Measurements from ENCODE around the gene CERS6. TPM values are rescaled to one million over a fixed set of nuclear protein-coding genes. Genes with fewer than 3 reads are reported as not detected.
"Not testable (repeated sequence)": the region's sequence is repeated elsewhere in the genome, so short reads cannot be mapped to it uniquely, and the experiment has no call there.

Gene CERS6
- polyA plus RNA-seq, 4 donors = 6.8 to 55.4 (median 21.9) TPM

DNA sequence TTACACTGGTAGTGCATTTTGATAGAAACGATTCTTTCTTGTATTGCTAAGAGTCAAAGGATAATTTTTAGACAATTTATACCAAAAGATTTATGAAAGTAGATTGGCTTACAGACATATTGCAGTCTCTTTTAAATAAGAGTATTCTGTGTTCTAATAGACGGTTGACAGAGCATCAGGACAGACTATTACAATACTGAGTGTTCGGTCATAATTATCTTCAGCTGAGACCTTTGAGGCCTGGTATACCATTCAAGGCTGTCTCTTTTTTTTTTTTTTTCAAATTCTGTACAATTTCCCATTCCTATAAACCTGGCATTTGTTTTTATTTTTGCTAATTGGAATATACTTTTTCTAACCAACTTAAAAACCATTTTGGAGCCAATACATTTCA is 205.8 kb downstream of the CERS6 start:
- H3K9me3 ChIP-seq (ENCODE audit: control insufficient read depth in 2 of 2, insufficient read depth in 1 of 2, low read depth in 1 of 2, low read length in 1 of 2) = no peaks in the 10 kb centered on the region
- DNase-seq (no peak), FAIRE-seq (no peak)
- H3K4me1 ChIP-seq (ENCODE audit: control insufficient read depth in 3 of 3, insufficient read depth in 2 of 3, low read depth in 1 of 3, low read length in 2 of 3) = peaks cover 0 to 5% (median 0%) of the 10 kb centered on the region in 3 donors
- H3K4me3 ChIP-seq (ENCODE audit: low read depth in 1 of 3, low read length in 3 of 3) = no peak overlapping the region
- H3K27ac ChIP-seq (ENCODE audit: low read depth in 1 of 3, low read length in 2 of 3) = no peak overlapping the region
- H3K36me3 ChIP-seq (ENCODE audit: control insufficient read depth in 3 of 3, insufficient read depth in 2 of 3, low read depth in 1 of 3, low read length in 3 of 3) = peaks cover 0 to 4% (median 0%) of the 10 kb centered on the region in 3 donors
- WGBS, 3 donors = 74 to 82% (median 77%) methylated on average over 3 of the region's 3 CpGs
- no peaks in the 10 kb centered on the region for H3K27me3 ChIP-seq (ENCODE audit: control insufficient read depth in 3 of 3, insufficient read depth in 3 of 3, low read length in 3 of 3)

DNA sequence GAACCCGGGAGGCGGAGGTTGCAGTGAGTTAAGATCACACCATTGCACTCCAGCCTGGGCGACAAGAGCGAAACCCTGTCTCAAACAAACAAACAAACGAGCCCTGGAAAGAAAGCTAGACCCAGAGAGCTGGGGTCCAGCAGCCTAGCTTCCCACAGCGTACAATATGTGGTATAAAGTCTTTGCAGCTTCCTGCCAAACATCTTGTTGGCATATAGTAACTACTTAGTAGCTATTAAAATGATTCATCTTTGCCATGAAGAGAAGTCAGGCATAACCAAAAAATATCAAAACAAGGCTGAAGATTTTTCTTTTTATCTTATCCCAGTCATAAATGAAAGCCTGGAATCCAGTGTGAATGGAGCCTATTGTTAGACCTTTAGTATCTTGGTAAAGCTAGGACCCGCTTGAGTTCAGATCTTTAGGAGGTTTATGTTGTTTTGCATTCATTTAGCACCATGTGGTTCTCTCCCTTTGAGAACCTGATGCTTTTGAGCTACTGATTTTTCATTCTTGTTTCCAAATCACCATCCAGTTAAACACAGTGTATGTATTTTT is 206.7 kb downstream of the CERS6 start:
- DNase-seq (no peak), FAIRE-seq (no peak)
- WGBS, 3 donors = 84 to 91% (median 88%) methylated on average over 7 of the region's 7 CpGs
- H3K27me3 ChIP-seq (ENCODE audit: control insufficient read depth in 3 of 3, insufficient read depth in 3 of 3, low read length in 3 of 3) = no peaks in the 10 kb centered on the region
- no peak overlapping the region for H3K27ac ChIP-seq (ENCODE audit: low read depth in 1 of 3, low read length in 2 of 3)
- peaks cover 0 to 4% (median 0%) of the 10 kb centered on the region in 3 donors for H3K36me3 ChIP-seq (ENCODE audit: control insufficient read depth in 3 of 3, insufficient read depth in 2 of 3, low read depth in 1 of 3, low read length in 3 of 3)
- H3K4me1 ChIP-seq (ENCODE audit: control insufficient read depth in 3 of 3, insufficient read depth in 2 of 3, low read depth in 1 of 3, low read length in 2 of 3) = peaks cover 2 to 5% (median 5%) of the 10 kb centered on the region in 3 donors
- no peak overlapping the region for H3K4me3 ChIP-seq (ENCODE audit: low read depth in 1 of 3, low read length in 3 of 3)
- H3K9me3 ChIP-seq (ENCODE audit: control insufficient read depth in 2 of 2, insufficient read depth in 1 of 2, low read depth in 1 of 2, low read length in 1 of 2) = no peaks in the 10 kb centered on the region

DNA sequence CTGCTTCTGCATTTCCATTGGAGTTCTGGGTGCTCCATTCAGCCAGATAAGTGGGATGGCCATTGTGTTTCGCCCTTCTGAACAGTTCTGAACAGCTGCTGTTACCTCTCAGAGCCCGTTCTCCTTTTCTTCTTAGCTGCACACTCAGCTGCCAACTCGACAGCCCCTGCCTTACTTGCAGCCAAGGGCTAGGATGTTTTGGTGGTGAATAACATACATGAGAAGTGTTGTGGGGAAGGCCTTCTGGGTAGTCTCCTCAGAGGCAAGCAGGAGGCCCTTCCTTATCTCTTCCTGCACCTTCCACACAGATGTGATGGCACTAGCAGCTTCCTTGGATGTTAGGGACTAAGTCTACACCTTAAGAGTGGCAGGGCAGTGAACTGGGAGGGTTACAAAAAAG is 207.9 kb downstream of the CERS6 start:
- 91 to 92% (median 91%) methylated on average over 3 of the region's 3 CpGs for WGBS, 3 donors
- H3K27me3 ChIP-seq (ENCODE audit: control insufficient read depth in 3 of 3, insufficient read depth in 3 of 3, low read length in 3 of 3) = no peaks in the 10 kb centered on the region
- FAIRE-seq = no peak

DNA sequence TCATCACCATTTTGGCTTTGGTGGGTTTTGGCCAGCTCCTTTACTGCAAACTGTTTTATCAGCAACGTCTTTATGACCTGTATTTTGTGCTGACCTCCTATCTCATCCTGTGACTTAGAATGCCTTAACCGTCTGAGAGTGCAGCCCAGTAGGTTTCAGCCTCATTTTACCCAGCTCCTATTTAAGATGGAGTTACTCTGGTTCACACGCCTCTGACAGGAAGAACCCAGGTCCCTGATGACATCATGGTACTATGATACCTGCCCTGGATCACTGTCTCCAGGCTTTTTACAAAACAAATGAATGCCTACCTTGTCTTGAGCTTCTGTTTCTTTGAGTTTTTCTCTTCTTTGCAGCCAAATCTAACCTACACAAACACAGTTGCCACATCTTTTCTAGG is 208.6 kb downstream of the CERS6 start:
- not testable (repeated sequence) for H3K27me3 ChIP-seq (ENCODE audit: control insufficient read depth in 3 of 3, insufficient read depth in 3 of 3, low read length in 3 of 3); H3K4me3 ChIP-seq (ENCODE audit: low read depth in 1 of 3, low read length in 3 of 3); DNase-seq; H3K9me3 ChIP-seq (ENCODE audit: control insufficient read depth in 2 of 2, insufficient read depth in 1 of 2, low read depth in 1 of 2, low read length in 1 of 2); H3K27ac ChIP-seq (ENCODE audit: low read depth in 1 of 3, low read length in 2 of 3); H3K36me3 ChIP-seq (ENCODE audit: control insufficient read depth in 3 of 3, insufficient read depth in 2 of 3, low read depth in 1 of 3, low read length in 3 of 3); FAIRE-seq; H3K4me1 ChIP-seq (ENCODE audit: control insufficient read depth in 3 of 3, insufficient read depth in 2 of 3, low read depth in 1 of 3, low read length in 2 of 3)
- WGBS, 3 donors = 68 to 78% (median 69%) methylated on average over 3 of the region's 3 CpGs

More for the DNA sequence above, 207.9 kb downstream of the CERS6 start:
- no peak overlapping the region for H3K4me3 ChIP-seq (ENCODE audit: low read depth in 1 of 3, low read length in 3 of 3)
- peaks cover 2 to 8% (median 5%) of the 10 kb centered on the region in 3 donors for H3K4me1 ChIP-seq (ENCODE audit: control insufficient read depth in 3 of 3, insufficient read depth in 2 of 3, low read depth in 1 of 3, low read length in 2 of 3)
- H3K9me3 ChIP-seq (ENCODE audit: control insufficient read depth in 2 of 2, insufficient read depth in 1 of 2, low read depth in 1 of 2, low read length in 1 of 2) = no peaks in the 10 kb centered on the region
- peaks cover 0 to 4% (median 0%) of the 10 kb centered on the region in 3 donors for H3K36me3 ChIP-seq (ENCODE audit: control insufficient read depth in 3 of 3, insufficient read depth in 2 of 3, low read depth in 1 of 3, low read length in 3 of 3)
- H3K27ac ChIP-seq (ENCODE audit: low read depth in 1 of 3, low read length in 2 of 3) = no peak overlapping the region
- DNase-seq = no peak

DNA sequence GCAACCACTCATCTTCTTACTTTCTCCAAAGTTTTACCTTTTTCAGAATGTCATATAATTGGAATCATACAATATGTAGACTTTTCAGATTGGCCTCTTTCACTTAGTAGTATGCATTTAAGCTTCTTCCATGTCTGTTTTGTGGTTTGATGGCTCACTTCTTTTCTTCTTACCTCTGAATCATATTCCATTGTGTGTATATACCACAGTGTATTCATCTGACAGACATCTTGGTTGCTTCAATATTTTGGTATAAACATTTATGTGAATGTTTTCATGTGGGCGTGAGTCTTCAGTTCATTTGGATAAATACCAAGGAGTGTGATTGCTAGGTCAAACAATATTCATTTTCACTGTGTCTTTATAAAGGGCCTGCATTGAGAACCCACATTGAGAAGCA is 210.3 kb downstream of the CERS6 start:
- H3K27me3 ChIP-seq (ENCODE audit: control insufficient read depth in 3 of 3, insufficient read depth in 3 of 3, low read length in 3 of 3) = no peaks in the 10 kb centered on the region
- peaks cover 2 to 8% (median 4%) of the 10 kb centered on the region in 3 donors for H3K4me1 ChIP-seq (ENCODE audit: control insufficient read depth in 3 of 3, insufficient read depth in 2 of 3, low read depth in 1 of 3, low read length in 2 of 3)
- H3K9me3 ChIP-seq (ENCODE audit: control insufficient read depth in 2 of 2, insufficient read depth in 1 of 2, low read depth in 1 of 2, low read length in 1 of 2) = no peaks in the 10 kb centered on the region
- peaks cover 0 to 4% (median 0%) of the 10 kb centered on the region in 3 donors for H3K36me3 ChIP-seq (ENCODE audit: control insufficient read depth in 3 of 3, insufficient read depth in 2 of 3, low read depth in 1 of 3, low read length in 3 of 3)
- FAIRE-seq (no peak), DNase-seq (no peak)
- WGBS, 3 donors = 64 to 85% (median 81%) methylated on average over 1 of the region's 1 CpG
- no peak overlapping the region for H3K27ac ChIP-seq (ENCODE audit: low read depth in 1 of 3, low read length in 2 of 3)
- H3K4me3 ChIP-seq (ENCODE audit: low read depth in 1 of 3, low read length in 3 of 3) = no peak overlapping the region

DNA sequence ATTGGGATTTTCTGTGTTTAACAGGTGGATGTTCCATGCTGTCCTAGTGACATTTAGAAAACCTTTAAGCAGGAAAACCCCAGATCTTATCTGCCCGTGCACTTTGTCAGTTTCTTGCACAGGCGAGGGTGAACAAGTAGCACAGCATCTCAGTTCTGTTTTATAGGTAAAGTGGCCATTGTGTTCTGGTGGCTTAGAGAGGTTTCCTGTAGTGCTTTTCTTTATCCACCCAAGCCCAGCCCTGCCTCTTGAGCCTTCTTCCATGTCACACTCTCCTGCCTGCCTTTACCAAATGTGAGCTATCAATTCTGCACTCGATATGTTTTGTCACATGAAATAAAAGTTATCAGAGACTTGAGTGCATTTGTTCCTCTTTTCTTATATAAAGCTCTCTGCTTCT is 211.1 kb downstream of the CERS6 start:
- Histone ChIP-seq H3K9me3 (ENCODE audit: control insufficient read depth in 2 of 2, insufficient read depth in 1 of 2, low read depth in 1 of 2, low read length in 1 of 2) (no peaks in the 10 kb centered on the region), H3K27me3 (ENCODE audit: control insufficient read depth in 3 of 3, insufficient read depth in 3 of 3, low read length in 3 of 3) (no peaks in the 10 kb centered on the region), H3K36me3 (ENCODE audit: control insufficient read depth in 3 of 3, insufficient read depth in 2 of 3, low read depth in 1 of 3, low read length in 3 of 3) (peaks cover 0 to 4% (median 0%) of the 10 kb centered on the region in 3 donors), H3K4me3 (ENCODE audit: low read depth in 1 of 3, low read length in 3 of 3) (no peak overlapping the region), H3K27ac (ENCODE audit: low read depth in 1 of 3, low read length in 2 of 3) (no peak overlapping the region), H3K4me1 (ENCODE audit: control insufficient read depth in 3 of 3, insufficient read depth in 2 of 3, low read depth in 1 of 3, low read length in 2 of 3) (peaks cover 0 to 8% (median 2%) of the 10 kb centered on the region in 3 donors)
- WGBS, 3 donors = 37 to 54% (median 50%) methylated on average over 3 of the region's 3 CpGs
- FAIRE-seq (no peak), DNase-seq (no peak)

DNA sequence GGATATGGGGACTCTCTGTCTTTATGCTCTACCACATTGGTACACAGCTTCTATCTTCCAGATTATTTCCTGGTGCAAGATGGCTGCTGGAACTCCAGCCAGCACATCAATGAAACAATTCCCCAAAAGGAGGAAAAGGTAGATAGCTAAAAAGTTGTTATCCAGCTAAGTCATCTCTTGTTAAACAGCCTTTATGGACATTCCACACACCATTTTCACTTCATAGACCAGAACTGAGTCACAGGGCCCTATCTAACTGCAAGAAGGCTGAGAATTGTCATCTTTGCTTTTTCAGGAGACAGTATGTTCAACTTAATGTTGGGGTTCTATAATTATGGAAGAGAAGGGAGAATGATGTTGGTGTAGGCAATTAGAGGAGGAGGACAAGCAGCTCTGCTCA is 213.1 kb downstream of the CERS6 start:
- Histone ChIP-seq H3K36me3 (ENCODE audit: control insufficient read depth in 3 of 3, insufficient read depth in 2 of 3, low read depth in 1 of 3, low read length in 3 of 3) (peaks cover 0 to under 1% (median 0%) of the 10 kb centered on the region in 3 donors), H3K4me1 (ENCODE audit: control insufficient read depth in 3 of 3, insufficient read depth in 2 of 3, low read depth in 1 of 3, low read length in 2 of 3) (peaks cover 0 to 8% (median 2%) of the 10 kb centered on the region in 3 donors), H3K27me3 (ENCODE audit: control insufficient read depth in 3 of 3, insufficient read depth in 3 of 3, low read length in 3 of 3) (no peaks in the 10 kb centered on the region), H3K27ac (ENCODE audit: low read depth in 1 of 3, low read length in 2 of 3) (no peak overlapping the region), H3K9me3 (ENCODE audit: control insufficient read depth in 2 of 2, insufficient read depth in 1 of 2, low read depth in 1 of 2, low read length in 1 of 2) (no peaks in the 10 kb centered on the region), H3K4me3 (ENCODE audit: low read depth in 1 of 3, low read length in 3 of 3) (no peak overlapping the region)
- FAIRE-seq = no peak
- DNase-seq = no peak

DNA sequence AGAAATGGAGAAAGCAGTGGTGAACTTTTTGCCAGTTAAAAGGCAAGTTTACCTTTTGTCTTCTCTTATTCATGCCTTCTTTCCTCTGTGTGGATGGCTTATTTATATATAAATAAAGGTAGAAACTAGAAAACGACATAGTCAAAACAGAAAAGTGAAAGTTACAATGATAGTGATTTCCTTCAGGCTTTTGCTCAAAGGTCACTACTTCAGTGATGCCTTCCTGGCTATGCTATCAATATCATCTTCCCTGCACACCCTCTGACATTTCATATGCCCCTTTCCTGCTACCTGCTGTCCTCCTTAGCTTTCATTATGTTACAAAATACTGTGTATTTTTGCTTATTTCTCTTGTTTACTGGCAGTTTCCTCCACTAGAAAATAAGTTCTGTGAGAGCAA is 214.4 kb downstream of the CERS6 start:
- no peaks in the 10 kb centered on the region for H3K27me3 ChIP-seq (ENCODE audit: control insufficient read depth in 3 of 3, insufficient read depth in 3 of 3, low read length in 3 of 3)
- WGBS, 3 donors = 8 to 40% (median 36%) methylated on average over 1 of the region's 1 CpG
- DNase-seq (peak in 1 of 2 donors; percentile 33), FAIRE-seq (no peak)
- no peaks in the 10 kb centered on the region for H3K36me3 ChIP-seq (ENCODE audit: control insufficient read depth in 3 of 3, insufficient read depth in 2 of 3, low read depth in 1 of 3, low read length in 3 of 3)
- peaks cover 0 to 8% (median 2%) of the 10 kb centered on the region in 3 donors for H3K4me1 ChIP-seq (ENCODE audit: control insufficient read depth in 3 of 3, insufficient read depth in 2 of 3, low read depth in 1 of 3, low read length in 2 of 3)
- no peaks in the 10 kb centered on the region for H3K9me3 ChIP-seq (ENCODE audit: control insufficient read depth in 2 of 2, insufficient read depth in 1 of 2, low read depth in 1 of 2, low read length in 1 of 2)
- H3K27ac ChIP-seq (ENCODE audit: low read depth in 1 of 3, low read length in 2 of 3) = no peak overlapping the region
- H3K4me3 ChIP-seq (ENCODE audit: low read depth in 1 of 3, low read length in 3 of 3) = no peak overlapping the region

DNA sequence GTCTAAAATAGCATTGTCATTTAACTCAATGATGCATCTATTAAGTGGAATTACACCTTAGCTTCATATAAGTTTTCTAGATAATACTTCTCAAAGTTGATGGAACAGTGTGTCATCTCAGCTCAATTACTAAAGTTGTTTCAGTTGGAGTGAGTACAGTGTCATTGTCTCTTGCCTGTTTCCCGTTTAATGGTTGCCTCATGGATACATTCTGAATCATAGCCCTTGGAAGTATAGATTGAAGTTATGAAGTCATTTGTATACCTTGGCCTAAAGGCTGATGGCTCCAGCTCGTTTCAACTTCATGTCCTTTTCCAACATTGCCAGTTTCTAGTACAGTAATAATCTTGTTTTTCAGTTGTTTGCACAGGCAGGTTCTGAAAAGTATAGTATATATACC is 215.9 kb downstream of the CERS6 start:
- Histone ChIP-seq H3K36me3 (ENCODE audit: control insufficient read depth in 3 of 3, insufficient read depth in 2 of 3, low read depth in 1 of 3, low read length in 3 of 3) (no peaks in the 10 kb centered on the region), H3K9me3 (ENCODE audit: control insufficient read depth in 2 of 2, insufficient read depth in 1 of 2, low read depth in 1 of 2, low read length in 1 of 2) (no peaks in the 10 kb centered on the region), H3K4me1 (ENCODE audit: control insufficient read depth in 3 of 3, insufficient read depth in 2 of 3, low read depth in 1 of 3, low read length in 2 of 3) (peaks cover 0 to 8% (median 2%) of the 10 kb centered on the region in 3 donors), H3K4me3 (ENCODE audit: low read depth in 1 of 3, low read length in 3 of 3) (no peak overlapping the region), H3K27me3 (ENCODE audit: control insufficient read depth in 3 of 3, insufficient read depth in 3 of 3, low read length in 3 of 3) (no peaks in the 10 kb centered on the region), H3K27ac (ENCODE audit: low read depth in 1 of 3, low read length in 2 of 3) (no peak overlapping the region)
- no peak for DNase-seq
- FAIRE-seq = no peak
- WGBS, 3 donors = 61 to 66% (median 64%) methylated on average over 2 of the region's 2 CpGs
